Endothelial cell of umbilical vein (primary cell): ENCODE data around the gene ADAM33. TPM values are rescaled to one million over a fixed set of nuclear protein-coding genes. Genes with fewer than 3 reads are reported as not detected.

Source experiments
- BruUV-seq: library from RNA; stranded (reverse); fragments of 400-500 nt; replicated peaks from 2 replicates; lab custom pipeline; 2021; lab: Mats Ljungman, UMichigan
- CTCF ChIA-PET: fragments of 300-600, 350-600 bp; sonication (Branson Sonifier 250); formaldehyde crosslinking; loops from one replicate; lab custom pipeline; 2021; ENCODE audit warnings: antibody characterized with exemption, inconsistent platforms; lab: Charles Lee
- POLR2A ChIA-PET: fragments of 300-600, 350-600 bp; sonication (Branson Sonifier 250); formaldehyde crosslinking; loops from one replicate; lab custom pipeline; 2021; ENCODE audit warnings: antibody characterized with exemption, inconsistent platforms; lab: Charles Lee
- DNase-seq: peaks from one replicate; pipeline ENCODE4 v3.0.0-alpha.2; 2011; ENCODE audit warnings: low read depth, low spot score
- FAIRE-seq: peaks from 2 replicates; lab custom pipeline; 2011; peaks lifted over from hg19 to GRCh38; lab: Jason Lieb, UNC
- H2AFZ ChIP-seq: 2 replicates; pipeline ENCODE4 v1.6.0; 2012; ENCODE audit warnings: low read depth, low read length, control low read depth, inconsistent platforms
- H3K27ac ChIP-seq: 2 replicates; pipeline ENCODE4 v1.5.1; 2011; ENCODE audit warnings: low read depth, mild to moderate bottlenecking, control low read depth, low read length, moderate library complexity; ENCODE audit not compliant: insufficient read depth
- H3K27me3 ChIP-seq, 2 experiments: 2 replicates each; pipeline versions ENCODE4 v1.6.0 to v1.6.1; 2011; ENCODE audit warnings: low read length in 2 of 2, mixed read lengths in 1 of 2; ENCODE audit not compliant: control insufficient read depth in 2 of 2, insufficient read depth in 2 of 2
- H3K36me3 ChIP-seq, 2 experiments: 2 replicates in 1 of 2; 3 replicates in 1 of 2; pipeline ENCODE4 v1.5.1; 2011; ENCODE audit warnings: low read length in 2 of 2, mild to moderate bottlenecking in 1 of 2, moderate library complexity in 1 of 2; ENCODE audit not compliant: control insufficient read depth in 2 of 2, insufficient read depth in 2 of 2; ENCODE audit errors: extremely low read depth in 1 of 2
- H3K4me1 ChIP-seq: 3 replicates; pipeline ENCODE4 v1.5.1; 2011; ENCODE audit warnings: mild to moderate bottlenecking, low read length; ENCODE audit not compliant: control insufficient read depth, insufficient read depth; ENCODE audit errors: extremely low read depth
- H3K4me2 ChIP-seq: 2 replicates; pipeline ENCODE4 v1.6.1; 2011; ENCODE audit warnings: low read length, control low read depth, mixed read lengths; ENCODE audit not compliant: insufficient read depth
- H3K4me3 ChIP-seq, 3 experiments: fragments of 200-600 bp in 1 of 3; sonication (generic), shearing (Covaris generic) in 1 of 3; replicated peaks in 1 of 3; 2 replicates each; pipeline ENCODE4 v1.5.1; 2011 to 2016; ENCODE audit warnings: control low read depth in 3 of 3, low read length in 3 of 3, mild to moderate bottlenecking in 2 of 3, inconsistent platforms in 1 of 3, low read depth in 1 of 3, moderate library complexity in 1 of 3; ENCODE audit not compliant: insufficient read depth in 1 of 3
- H3K79me2 ChIP-seq: 2 replicates; pipeline ENCODE4 v1.6.0; 2012; ENCODE audit warnings: low read length, inconsistent platforms; ENCODE audit not compliant: control insufficient read depth, insufficient read depth
- H3K9ac ChIP-seq: replicated peaks from 2 replicates; pipeline ENCODE3; 2011; ENCODE audit warnings: low read length, control low read depth; ENCODE audit not compliant: insufficient read depth; ENCODE audit errors: extremely low read depth
- H3K9me1 ChIP-seq: replicated peaks from 3 replicates; pipeline ENCODE4 v1.6.0; 2011; ENCODE audit warnings: mild to moderate bottlenecking, low read length; ENCODE audit not compliant: control insufficient read depth, insufficient read depth; ENCODE audit errors: extremely low read depth
- H3K9me3 ChIP-seq: replicated peaks from 2 replicates; pipeline ENCODE4 v1.5.1; 2012; ENCODE audit warnings: low read length, inconsistent platforms; ENCODE audit not compliant: control insufficient read depth, insufficient read depth
- H4K20me1 ChIP-seq: replicated peaks from 2 replicates; pipeline ENCODE3; 2011; ENCODE audit warnings: mild to moderate bottlenecking, low read length; ENCODE audit not compliant: control insufficient read depth, insufficient read depth; ENCODE audit errors: extremely low read depth
- CTCF ChIP-seq, 2 donors: IDR thresholded peaks; 1 replicate in 1 of 2; 2 replicates in 1 of 2; pipeline ENCODE4 v1.5.1; 2011; ENCODE audit warnings: low read length in 2 of 2, mild to moderate bottlenecking in 2 of 2, moderate library complexity in 2 of 2, control low read depth in 1 of 2, inconsistent platforms in 1 of 2, low read depth in 1 of 2; ENCODE audit not compliant: insufficient read depth in 1 of 2; ENCODE audit errors: extremely low read depth in 1 of 2
- EZH2 ChIP-seq: IDR thresholded peaks from 2 replicates; pipeline ENCODE4 v1.6.1; 2012; ENCODE audit warnings: borderline replicate concordance, low read depth, mild to moderate bottlenecking, moderate library complexity, low read length, inconsistent platforms; ENCODE audit not compliant: severe bottlenecking
- FOS ChIP-seq: IDR thresholded peaks from 2 replicates; pipeline ENCODE4 v1.6.1; 2011; ENCODE audit warnings: mild to moderate bottlenecking, low read length, moderate library complexity, borderline replicate concordance; ENCODE audit not compliant: insufficient read depth
- GATA2 ChIP-seq: IDR thresholded peaks from 2 replicates; pipeline ENCODE4 v1.7.0; 2011; ENCODE audit warnings: low read depth, mild to moderate bottlenecking, moderate library complexity, mixed read lengths, low read length; ENCODE audit not compliant: insufficient read length, insufficient read depth
- JUN ChIP-seq: IDR thresholded peaks from 2 replicates; pipeline ENCODE4 v1.6.1; 2011; ENCODE audit warnings: borderline replicate concordance, low read depth; ENCODE audit not compliant: insufficient read length, insufficient read depth
- MAX ChIP-seq: IDR thresholded peaks from 2 replicates; pipeline ENCODE4 v1.6.1; 2011; ENCODE audit not compliant: insufficient read depth, insufficient read length
- MYC ChIP-seq: IDR thresholded peaks from one replicate; pipeline ENCODE4 v1.6.1; 2011; ENCODE audit warnings: mild to moderate bottlenecking, low read depth, low read length
- POLR2A ChIP-seq: IDR thresholded peaks from 2 replicates; pipeline ENCODE4 v1.6.1; 2012; ENCODE audit warnings: low read depth, mild to moderate bottlenecking, control low read depth, low read length
- POLR2AphosphoS5 ChIP-seq: IDR thresholded peaks from 2 replicates; pipeline ENCODE4 v1.6.1; 2012; ENCODE audit warnings: low read depth, mild to moderate bottlenecking, control low read depth, low read length, moderate library complexity; ENCODE audit not compliant: insufficient read depth
- dilution Hi-C: fragments of 300-500 bp; cut with MboI; formaldehyde crosslinking; loops from one replicate; pipeline ENCODE4 v1.15.0; 2019; ENCODE audit warnings: low sequenced_read_pairs; ENCODE audit not compliant: extremely low pct_ligation_motif_present
- intact Hi-C: fragments of 100-400 bp; cut with micrococcal nuclease; formaldehyde crosslinking; loops from one replicate; pipeline ENCODE4 v1.10.0; 2022
- polyA plus RNA-seq, 4 experiments: library from polyadenylated mRNA; depleted of rRNA in 3 of 4; stranded (reverse) in 3 of 4; unstranded in 1 of 4; fragments of >200 nt; gene quantifications; 2 replicates each; pipeline versions ENCODE4 v1.2.1 to v1.2.3, GENCODE V29; 2011 to 2012; ENCODE audit warnings: missing spikeins in 1 of 4
- total RNA-seq: library from RNA; stranded (reverse); gene quantifications from 2 replicates; pipeline ENCODE4 v1.2.3, GENCODE V29; 2021

ADAM33 gene
- total and polyA plus RNA-seq, 2 donors (not counting 3 experiments of a cell fraction or from before 2014, with no cell fraction given) = 0.06 to 0.18 TPM

- no peak overlapping the region for H3K27ac ChIP-seq
- BruUV-seq = no TSS peak
- H2AFZ ChIP-seq = no peak overlapping the region
- H3K9me3 ChIP-seq = no peaks in the 10 kb centered on the region
- peaks cover 25 to 34% of the 10 kb centered on the region in 2 experiments for H3K27me3 ChIP-seq
- intact Hi-C loops = no loop called here
- H3K79me2 ChIP-seq = no peaks in the 10 kb centered on the region
- H3K4me3 ChIP-seq = no peak overlapping the region
- no peak overlapping the region for H3K4me2 ChIP-seq
- no peak for TF ChIP-seq CTCF (IDR thresholded peaks at IDR 0.05; ENCODE audit: extremely low read depth in 1 of 2, insufficient read depth in 1 of 2, low read depth in 1 of 2, low read length in 2 of 2)
- no peak for TF ChIP-seq EZH2
- TF ChIP-seq MYC = no peak
- no peaks in the 10 kb centered on the region for H3K4me1 ChIP-seq
- H3K36me3 ChIP-seq = no peaks in the 10 kb centered on the region
- H4K20me1 ChIP-seq = no peaks in the 10 kb centered on the region
- CTCF ChIA-PET = interaction anchor here (1.2 to 2.4 kb wide), 3 partner anchors 26 to 107 kb away, joined by 3 to 13 read pairs (median 5); no protein-coding TSS in a partner anchor
- FAIRE-seq (no peak), DNase-seq (no peak)
- H3K9ac ChIP-seq = no peak overlapping the region
- no peaks in the 10 kb centered on the region for H3K9me1 ChIP-seq
- POLR2A ChIA-PET = no interaction called here
- dilution Hi-C loops = no loop called here
Observed at GRCh38 chr20:3670511-3670910, 11.3 kb downstream of the ADAM33 start.

GRCh38 chr20:3669710-3670367, 12.0 kb downstream of the ADAM33 start:
- BruUV-seq = no TSS peak
- intact Hi-C loops = no loop called here
- TF ChIP-seq JUN (no peak), CTCF (IDR thresholded peaks at IDR 0.05; ENCODE audit: extremely low read depth in 1 of 2, insufficient read depth in 1 of 2, low read depth in 1 of 2, low read length in 2 of 2) (no peak), MAX (no peak), EZH2 (no peak), GATA2 (no peak), POLR2A (no peak), MYC (no peak), FOS (no peak), POLR2AphosphoS5 (no peak)
- no peaks in the 10 kb centered on the region for H3K36me3 ChIP-seq
- no peaks in the 10 kb centered on the region for H3K4me1 ChIP-seq
- peaks cover 19 to 30% of the 10 kb centered on the region in 2 experiments for H3K27me3 ChIP-seq
- no peak overlapping the region for H3K9ac ChIP-seq
- dilution Hi-C loops = no loop called here
- H3K9me3 ChIP-seq = no peaks in the 10 kb centered on the region
- no peaks in the 10 kb centered on the region for H3K9me1 ChIP-seq
- no peak for DNase-seq
- ChIA-PET POLR2A (no interaction called here), CTCF (interaction anchor here (1.3 kb wide), 1 partner anchor 99 kb away, joined by 4 read pairs; no protein-coding TSS in a partner anchor)
- no peak overlapping the region for H3K4me3 ChIP-seq
- H4K20me1 ChIP-seq = no peaks in the 10 kb centered on the region
- no peak for FAIRE-seq
- no peak overlapping the region for H2AFZ ChIP-seq
- H3K27ac ChIP-seq = no peak overlapping the region
- no peaks in the 10 kb centered on the region for H3K79me2 ChIP-seq
- H3K4me2 ChIP-seq = no peak overlapping the region
